Upper lobe of left lung (tissue), 6 donors: ENCODE results near the gene ZNF407. TPM values are rescaled to one million over a fixed set of nuclear protein-coding genes. Genes with fewer than 3 reads are reported as not detected.

Experiments
- ATAC-seq, 2 donors: fragments of 200-7000 bp; cut with Tn5 transposase; one replicate each; pipeline ENCODE4 v1.9.1; 2022; ENCODE audit warnings: mild to moderate bottlenecking in 2 of 2, moderate library complexity in 2 of 2; ENCODE audit not compliant: low FRiP score in 2 of 2
- DNase-seq, 2 donors: peaks; one replicate each; pipeline ENCODE4 v3.0.0-alpha.2; 2019 to 2020
- H3K27ac ChIP-seq, 4 donors: fragments of 200-600 bp; sonication (generic); one replicate each; pipeline ENCODE4 v1.5.1; 2016 to 2019
- H3K27me3 ChIP-seq, 4 donors: fragments of 200-600 bp; sonication (generic); one replicate each; pipeline ENCODE4 v1.5.1; 2017 to 2019
- H3K36me3 ChIP-seq, 4 donors: fragments of 200-600 bp; sonication (generic); one replicate each; pipeline ENCODE4 v1.5.1; 2016 to 2019
- H3K4me1 ChIP-seq, 4 donors: fragments of 200-600 bp; sonication (generic); one replicate each; pipeline ENCODE4 v1.5.1; 2018 to 2019
- H3K4me3 ChIP-seq, 4 donors: fragments of 200-600 bp; sonication (generic); one replicate each; pipeline ENCODE4 v1.5.1; 2017 to 2019; ENCODE audit warnings: mild to moderate bottlenecking in 2 of 4, moderate library complexity in 1 of 4
- H3K9me3 ChIP-seq, 4 donors: fragments of 200-600 bp; sonication (generic); one replicate each; pipeline ENCODE4 v1.5.1; 2018 to 2019
- CTCF ChIP-seq, 6 experiments: fragments of 450-650 bp in 4 of 6; fragments of 200-600 bp in 2 of 6; sonication (generic) in 2 of 6; IDR thresholded peaks; one replicate each; pipeline ENCODE4 v1.5.1; 2016 to 2019; ENCODE audit warnings: antibody characterized with exemption in 6 of 6
- EP300 ChIP-seq, 4 donors: sonication (generic); formaldehyde crosslinking; IDR thresholded peaks; one replicate each; pipeline ENCODE4 v1.5.1; 2017; ENCODE audit warnings: antibody characterized with exemption in 4 of 4, control low read depth in 2 of 4
- POLR2A ChIP-seq, 4 donors: fragments of 450-650 bp; IDR thresholded peaks; one replicate each; pipeline ENCODE4 v1.5.1; 2016 to 2017; ENCODE audit warnings: antibody characterized with exemption in 4 of 4, mild to moderate bottlenecking in 2 of 4
- POLR2AphosphoS5 ChIP-seq, 2 donors: sonication (generic); formaldehyde crosslinking; IDR thresholded peaks; one replicate each; pipeline ENCODE4 v1.5.1; 2017; ENCODE audit warnings: antibody characterized with exemption in 2 of 2
- WGBS, 2 donors: methylation state at CpG; one replicate each; pipeline ENCODE4 v1.1.5; 2017 to 2018; 5-methylcytosine and 5-hydroxymethylcytosine counted together
- total RNA-seq, 6 donors: library from RNA; depleted of rRNA in 4 of 6; stranded (reverse); fragments of >200 nt in 4 of 6; gene quantifications; one replicate each; pipeline versions ENCODE4 v1.1.0 to v1.2.1, GENCODE V29; 2016 to 2021
- donor health status: DM: no; HTN: no; CAD: no; lungs with moderate emphysema.
- donor health status: DM: no; HTN: yes; CAD: no; lungs with severe emphysema.

The ZNF407 gene
- total RNA-seq, 6 donors from 2014 or later = 12.2 to 77.5 (median 17.1) TPM

- ATAC-seq (no peak), DNase-seq (no peak)
- H3K27ac ChIP-seq = no peak overlapping the region
- no peaks in the 10 kb centered on the region for H3K9me3 ChIP-seq
- H3K27me3 ChIP-seq = no peaks in the 10 kb centered on the region
- H3K4me3 ChIP-seq = no peak overlapping the region
- 90 to 95% methylated on average over 1 of the region's 1 CpG for WGBS, 2 donors
- peaks cover 0 to 5% (median 0%) of the 10 kb centered on the region in 4 donors for H3K36me3 ChIP-seq
- TF ChIP-seq CTCF (IDR thresholded peaks at IDR 0.05) = no peak
- no peak for TF ChIP-seq POLR2A (IDR thresholded peaks at IDR 0.05)
- no peak for TF ChIP-seq EP300 (IDR thresholded peaks at IDR 0.05)
- no peak for TF ChIP-seq POLR2AphosphoS5 (IDR thresholded peaks at IDR 0.05)
- no peaks in the 10 kb centered on the region for H3K4me1 ChIP-seq
These were observed 339.6 kb downstream of the ZNF407 start for GRCh38 chr18:74937291-74937690.

GRCh38 chr18:74940856-74941255 is 343.2 kb downstream of the ZNF407 start:
- 98% methylated on average over 5 of the region's 5 CpGs for WGBS, 2 donors
- no peak overlapping the region for H3K4me3 ChIP-seq
- DNase-seq (no peak), ATAC-seq (no peak)
- H3K4me1 ChIP-seq = peaks cover 0 to 14% (median 11%) of the 10 kb centered on the region in 4 donors
- no peaks in the 10 kb centered on the region for H3K27me3 ChIP-seq
- no peak for TF ChIP-seq EP300 (IDR thresholded peaks at IDR 0.05)
- no peak for TF ChIP-seq POLR2AphosphoS5 (IDR thresholded peaks at IDR 0.05)
- TF ChIP-seq CTCF (IDR thresholded peaks at IDR 0.05) = no peak
- no peak for TF ChIP-seq POLR2A (IDR thresholded peaks at IDR 0.05)
- no peaks in the 10 kb centered on the region for H3K9me3 ChIP-seq
- H3K27ac ChIP-seq = no peak overlapping the region
- H3K36me3 ChIP-seq = no peaks in the 10 kb centered on the region

- peak in 1 of 2 donors; percentile 17 for DNase-seq
- Histone ChIP-seq H3K27ac (no peak overlapping the region), H3K9me3 (no peaks in the 10 kb centered on the region), H3K4me3 (no peak overlapping the region), H3K4me1 (peaks cover 0 to 14% (median 11%) of the 10 kb centered on the region in 4 donors), H3K27me3 (no peaks in the 10 kb centered on the region), H3K36me3 (no peaks in the 10 kb centered on the region)
- no peak for TF ChIP-seq POLR2A (IDR thresholded peaks at IDR 0.05)
- TF ChIP-seq EP300 (IDR thresholded peaks at IDR 0.05) = no peak
- TF ChIP-seq POLR2AphosphoS5 (IDR thresholded peaks at IDR 0.05) = no peak
- TF ChIP-seq CTCF (IDR thresholded peaks at IDR 0.05) = no peak
- no peak for ATAC-seq
- WGBS, 2 donors = 88 to 92% methylated on average over 9 of the region's 9 CpGs
These were observed 344.7 kb downstream of the ZNF407 start for GRCh38 chr18:74942319-74942910.

GRCh38 chr18:74944676-74945075 is 347.0 kb downstream of the ZNF407 start:
- TF ChIP-seq EP300 (IDR thresholded peaks at IDR 0.05) (no peak), POLR2A (IDR thresholded peaks at IDR 0.05) (no peak), CTCF (IDR thresholded peaks at IDR 0.05) (no peak), POLR2AphosphoS5 (IDR thresholded peaks at IDR 0.05) (no peak)

More at GRCh38 chr18:74944676-74945075, 347.0 kb downstream of the ZNF407 start:
- Histone ChIP-seq H3K9me3 (no peaks in the 10 kb centered on the region), H3K4me1 (peaks cover 2 to 17% (median 14%) of the 10 kb centered on the region in 4 donors), H3K27ac (no peak overlapping the region), H3K4me3 (no peak overlapping the region), H3K36me3 (no peaks in the 10 kb centered on the region), H3K27me3 (no peaks in the 10 kb centered on the region)
- no peak for DNase-seq
- ATAC-seq = no peak
- 43 to 57% methylated on average over 5 of the region's 5 CpGs for WGBS, 2 donors
